Stimulated activated CD4-positive, alpha-beta T cell treated with anti-CD3 and anti-CD28 coated beads, Interleukin-15, amount 100 ng/mL, for 1 hour (primary cell): ENCODE data around the gene SHC1.

Experiments used
- DNase-seq, 2 donors: peaks; one replicate each; pipeline ENCODE4 v3.0.0-alpha.2; 2020; ENCODE audit warnings: low read depth in 1 of 2, low spot score in 1 of 2

SHC1 gene

GRCh38 chr1:154958681-154959425 lies 11.7 kb downstream of the SHC1 start:
- no peak for DNase-seq

GRCh38 chr1:154958036-154958435 lies 12.5 kb downstream of the SHC1 start:
- no peak for DNase-seq

GRCh38 chr1:154957091-154957657 lies 13.4 kb downstream of the SHC1 start:
- no peak for DNase-seq

GRCh38 chr1:154956544-154956941 lies 14.0 kb downstream of the SHC1 start:
- DNase-seq, result no peak

GRCh38 chr1:154955718-154956543 lies 14.6 kb downstream of the SHC1 start, which contains the start of gene PBXIP1:
Gene PBXIP1 (minus strand): TSS chr1:154956099. CDS start chr1:154953721, 2,378 bp downstream.
- peak in 1 of 2 donors; percentile 64 for DNase-seq

GRCh38 chr1:154955039-154955717 lies 15.4 kb downstream of the SHC1 start:
- DNase-seq, result peak; percentile 42 to 80

- no peak for DNase-seq
Measured at GRCh38 chr1:154954541-154954940, 16.0 kb downstream of the SHC1 start.

- no peak for DNase-seq
Measured at GRCh38 chr1:154953611-154954038, 16.9 kb downstream of the SHC1 start.

- DNase-seq, result no peak
Measured at GRCh38 chr1:154952664-154953063, 17.9 kb downstream of the SHC1 start.

- peak in 1 of 2 donors; percentile 57 for DNase-seq
Measured at GRCh38 chr1:154951901-154952657, 18.5 kb downstream of the SHC1 start.

- DNase-seq, result no peak
Measured at GRCh38 chr1:154948079-154948478, 22.5 kb downstream of the SHC1 start.

- DNase-seq, result no peak
Measured at GRCh38 chr1:154945962-154946850, 24.3 kb downstream of the SHC1 start.

GRCh38 chr1:154945160-154945961 lies 25.2 kb downstream of the SHC1 start:
- no peak for DNase-seq

GRCh38 chr1:154944401-154945159 lies 26.0 kb downstream of the SHC1 start:
- no peak for DNase-seq

- no peak for DNase-seq
Measured at GRCh38 chr1:154943649-154944400, 26.7 kb downstream of the SHC1 start.

- DNase-seq, result no peak
Measured at GRCh38 chr1:154941333-154942013, 29.1 kb downstream of the SHC1 start.
